ENCODE data around the gene SREBF2. TPM values are rescaled to one million over a fixed set of nuclear protein-coding genes. Genes with fewer than 3 reads are reported as not detected.

The SREBF2 gene
- total and polyA plus RNA-seq, 2 of the 13 experiments (the other 11 are each of a cell fraction or from before 2014, with no cell fraction given) = 53.8 to 72.6 TPM

DNA sequence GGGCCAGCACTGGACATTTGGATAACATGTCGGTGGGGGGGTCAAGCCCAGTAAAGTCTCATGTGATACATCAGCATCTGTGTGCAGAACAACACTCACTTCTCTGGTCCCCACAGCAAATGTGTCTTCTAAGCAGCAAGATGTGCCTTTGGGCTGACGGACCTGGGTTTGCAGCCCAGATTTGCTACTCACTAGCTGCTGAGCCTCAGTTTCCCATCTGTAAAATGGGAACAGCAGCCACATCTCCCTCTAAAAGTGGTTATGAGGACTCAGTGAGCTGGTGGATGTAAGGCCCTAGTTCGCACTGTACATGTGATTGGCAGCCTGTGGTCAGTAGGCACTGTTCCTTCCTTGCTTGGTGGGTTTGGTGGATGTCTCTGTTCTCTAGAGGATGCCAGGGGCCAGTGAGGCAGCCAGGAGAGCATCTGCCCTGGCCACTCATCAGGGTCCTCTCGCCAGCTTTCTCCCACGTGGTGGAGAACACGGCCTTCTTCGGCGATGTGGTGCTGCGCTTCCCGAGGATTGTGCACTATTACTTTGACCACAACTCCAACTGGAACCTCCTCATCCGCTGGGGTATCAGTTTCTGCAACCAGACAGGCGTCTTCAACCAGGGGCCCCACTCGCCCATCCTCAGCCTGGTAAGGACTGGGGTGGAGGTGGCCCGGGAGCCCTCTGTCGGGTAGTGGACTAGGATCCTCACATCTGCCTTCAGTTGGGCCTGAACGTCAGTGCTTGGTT lies 19.9 kb upstream of the SREBF2 start:
- Histone ChIP-seq H3K79me2 (ENCODE audit: insufficient read depth, low read length) (no peaks in the 10 kb centered on the region), H3K9ac (ENCODE audit: insufficient read depth, low read depth, low read length) (no peak overlapping the region), H3K9me3 (ENCODE audit: low read length) (no peaks in the 10 kb centered on the region), H3K27ac (ENCODE audit: extremely low read length, insufficient read depth, low read length) (no peak overlapping the region), H3K4me2 (ENCODE audit: low read depth, low read length) (no peak overlapping the region), H3K36me3 (replicated peaks in 1 of 2; ENCODE audit: control insufficient read depth in 1 of 2, insufficient read depth in 2 of 2, low read length in 2 of 2) (peaks cover 3 to 33% of the 10 kb centered on the region in 2 experiments; a peak in 3 of 5 replicates), H3K4me1 (ENCODE audit: insufficient read depth, low read length) (no peaks in the 10 kb centered on the region), H3K27me3 (ENCODE audit: control insufficient read depth in 1 of 2, insufficient read depth in 2 of 2, low read length in 2 of 2) (no peaks in the 10 kb centered on the region), H3K4me3 (replicated peaks in 1 of 3; ENCODE audit: insufficient read depth in 1 of 3, low read depth in 2 of 3, low read length in 3 of 3) (no peak overlapping the region), H2AFZ (ENCODE audit: low read length) (no peak overlapping the region), H4K20me1 (ENCODE audit: insufficient read depth, low read length) (no peaks in the 10 kb centered on the region)
- TF ChIP-seq ZNF629 (CRISPR knock-in tag; conservative IDR thresholded peaks at IDR 0.05) = peak; percentile 74; the same call in 1 of the 2 replicates
- no peak for TF ChIP-seq ZFP82 (CRISPR knock-in tag; IDR thresholded peaks at IDR 0.05; ENCODE audit: borderline replicate concordance)
- in situ Hi-C loops (cut with HindIII; ENCODE audit: extremely low pct_ligation_motif_present, low pct_unique_long_range_greater_than_20kb) = no loop called here
- no TSS peak for BruUV-seq (replicated peaks)
- WGBS (ENCODE audit: low lambda C conversion rate) = 97% methylated on average over 14 of the region's 16 CpGs
- no peak for FAIRE-seq
- ChIA-PET CTCF (ENCODE audit: low intra/inter-chr PET ratio, low total read pairs) (no interaction called here), POLR2A (no interaction called here)
- intact Hi-C loops (cut with micrococcal nuclease; ENCODE audit: unreplicated experiment) = no loop called here
- no peak for DNase-seq (ENCODE audit: low spot score)
- no peak for ATAC-seq

GRCh38 chr22:41813726-41814410 lies 19.0 kb upstream of the SREBF2 start:
- DNase-seq (ENCODE audit: low spot score) = no peak
- no peak overlapping the region for H3K9ac ChIP-seq (ENCODE audit: insufficient read depth, low read depth, low read length)
- no peak for FAIRE-seq
- in situ Hi-C loops (cut with HindIII; ENCODE audit: extremely low pct_ligation_motif_present, low pct_unique_long_range_greater_than_20kb) (no loop called here), intact Hi-C loops (cut with micrococcal nuclease; ENCODE audit: unreplicated experiment) (no loop called here)
- ChIA-PET POLR2A (no interaction called here), CTCF (ENCODE audit: low intra/inter-chr PET ratio, low total read pairs) (no interaction called here)
- no peaks in the 10 kb centered on the region for H4K20me1 ChIP-seq (ENCODE audit: insufficient read depth, low read length)
- H3K4me1 ChIP-seq (ENCODE audit: insufficient read depth, low read length) = no peaks in the 10 kb centered on the region
- no peaks in the 10 kb centered on the region for H3K79me2 ChIP-seq (ENCODE audit: insufficient read depth, low read length)
- H3K9me3 ChIP-seq (ENCODE audit: low read length) = no peaks in the 10 kb centered on the region
- no peaks in the 10 kb centered on the region for H3K27me3 ChIP-seq (ENCODE audit: control insufficient read depth in 1 of 2, insufficient read depth in 2 of 2, low read length in 2 of 2)
- no peak overlapping the region for H2AFZ ChIP-seq (ENCODE audit: low read length)
- H3K4me3 ChIP-seq (replicated peaks in 1 of 3; ENCODE audit: insufficient read depth in 1 of 3, low read depth in 2 of 3, low read length in 3 of 3) = no peak overlapping the region
- no peak overlapping the region for H3K27ac ChIP-seq (ENCODE audit: extremely low read length, insufficient read depth, low read length)
- 100% methylated on average over 5 of the region's 9 CpGs for WGBS (ENCODE audit: low lambda C conversion rate)
- H3K4me2 ChIP-seq (ENCODE audit: low read depth, low read length) = no peak overlapping the region
- no peak for ATAC-seq
- BruUV-seq (replicated peaks) = no TSS peak
- peaks cover 3 to 34% of the 10 kb centered on the region in 2 experiments; a peak in 3 of 5 replicates for H3K36me3 ChIP-seq (replicated peaks in 1 of 2; ENCODE audit: control insufficient read depth in 1 of 2, insufficient read depth in 2 of 2, low read length in 2 of 2)
- TF ChIP-seq, protein P1, sequence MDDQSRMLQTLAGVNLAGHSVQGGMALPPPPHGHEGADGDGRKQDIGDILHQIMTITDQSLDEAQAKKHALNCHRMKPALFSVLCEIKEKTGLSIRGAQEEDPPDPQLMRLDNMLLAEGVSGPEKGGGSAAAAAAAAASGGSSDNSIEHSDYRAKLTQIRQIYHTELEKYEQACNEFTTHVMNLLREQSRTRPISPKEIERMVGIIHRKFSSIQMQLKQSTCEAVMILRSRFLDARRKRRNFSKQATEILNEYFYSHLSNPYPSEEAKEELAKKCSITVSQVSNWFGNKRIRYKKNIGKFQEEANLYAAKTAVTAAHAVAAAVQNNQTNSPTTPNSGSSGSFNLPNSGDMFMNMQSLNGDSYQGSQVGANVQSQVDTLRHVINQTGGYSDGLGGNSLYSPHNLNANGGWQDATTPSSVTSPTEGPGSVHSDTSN (CRISPR knock-in tag; IDR thresholded peaks at IDR 0.05; ENCODE audit: borderline replicate concordance) = no peak
- TF ChIP-seq ZBTB7A (CRISPR knock-in tag; IDR thresholded peaks at IDR 0.05) (no peak), SYNCRIP (IDR thresholded peaks at IDR 0.05; ENCODE audit: insufficient read depth, low read depth, low read length) (no peak), ZNF124 (CRISPR knock-in tag; IDR thresholded peaks at IDR 0.05) (no peak), ZNF709 (CRISPR knock-in tag; IDR thresholded peaks at IDR 0.05) (no peak), GMEB2 (CRISPR knock-in tag; IDR thresholded peaks at IDR 0.05; ENCODE audit: low read depth) (no peak), AGO1 (IDR thresholded peaks at IDR 0.05; ENCODE audit: low read depth, low read length, poor library complexity, severe bottlenecking) (no peak), ZNF556 (CRISPR knock-in tag; IDR thresholded peaks at IDR 0.05; ENCODE audit: borderline replicate concordance) (no peak), CBX2 (IDR thresholded peaks at IDR 0.05; ENCODE audit: low read depth, low read length) (no peak), CBX2 (CRISPR knock-in tag; IDR thresholded peaks at IDR 0.05; ENCODE audit: low read depth) (no peak)
- TF ChIP-seq, protein P2, sequence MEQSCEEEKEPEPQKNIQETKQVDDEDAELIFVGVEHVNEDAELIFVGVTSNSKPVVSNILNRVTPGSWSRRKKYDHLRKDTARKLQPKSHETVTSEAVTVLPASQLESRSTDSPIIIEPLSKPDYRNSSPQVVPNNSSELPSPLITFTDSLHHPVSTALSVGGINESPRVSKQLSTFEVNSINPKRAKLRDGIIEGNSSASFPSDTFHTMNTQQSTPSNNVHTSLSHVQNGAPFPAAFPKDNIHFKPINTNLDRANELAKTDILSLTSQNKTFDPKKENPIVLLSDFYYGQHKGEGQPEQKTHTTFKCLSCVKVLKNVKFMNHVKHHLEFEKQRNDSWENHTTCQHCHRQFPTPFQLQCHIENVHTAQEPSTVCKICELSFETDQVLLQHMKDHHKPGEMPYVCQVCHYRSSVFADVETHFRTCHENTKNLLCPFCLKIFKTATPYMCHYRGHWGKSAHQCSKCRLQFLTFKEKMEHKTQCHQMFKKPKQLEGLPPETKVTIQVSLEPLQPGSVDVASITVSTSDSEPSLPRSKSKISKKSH (CRISPR knock-in tag; IDR thresholded peaks at IDR 0.05; ENCODE audit: borderline replicate concordance) = no peak

All from HepG2 (cell line).